ENCODE results near the gene SDK1.

- TF ChIP-seq FOXM1 (IDR thresholded peaks at IDR 0.05; ENCODE audit: borderline replicate concordance) (no peak), PKNOX1 (IDR thresholded peaks at IDR 0.05) (no peak), ARNT (IDR thresholded peaks at IDR 0.05) (no peak), SP1 (IDR thresholded peaks at IDR 0.05) (no peak), TARDBP (IDR thresholded peaks at IDR 0.05) (no peak), FOXK2 (IDR thresholded peaks at IDR 0.05) (no peak), ZNF384 (IDR thresholded peaks at IDR 0.05) (no peak), BHLHE40 (IDR thresholded peaks at IDR 0.05; ENCODE audit: borderline replicate concordance) (no peak), CTBP1 (IDR thresholded peaks at IDR 0.05; ENCODE audit: borderline replicate concordance) (no peak)
Measured at GRCh38 chr7:4073750-4074149, 772.7 kb downstream of the SDK1 start.
